Peyer's patch (tissue), 4 donors: ENCODE measurements around the gene ADRB2.

ENCODE experiments used
- POLR2A ChIP-seq, 2 donors: fragments of 450-650 bp; IDR thresholded peaks; one replicate each; pipeline ENCODE4 v1.5.1; 2017; ENCODE audit warnings: antibody characterized with exemption in 2 of 2, mild to moderate bottlenecking in 2 of 2, moderate library complexity in 2 of 2
- TF ChIP-seq, protein P1 (sequence below), 6 experiments: fragments of 450-650 bp in 4 of 6; fragments of 200-600 bp in 2 of 6; sonication (generic) in 1 of 6; IDR thresholded peaks; one replicate each; pipeline ENCODE4 v1.5.1; 2017 to 2019; ENCODE audit warnings: antibody characterized with exemption in 6 of 6, mild to moderate bottlenecking in 3 of 6, moderate library complexity in 1 of 6

DNA sequence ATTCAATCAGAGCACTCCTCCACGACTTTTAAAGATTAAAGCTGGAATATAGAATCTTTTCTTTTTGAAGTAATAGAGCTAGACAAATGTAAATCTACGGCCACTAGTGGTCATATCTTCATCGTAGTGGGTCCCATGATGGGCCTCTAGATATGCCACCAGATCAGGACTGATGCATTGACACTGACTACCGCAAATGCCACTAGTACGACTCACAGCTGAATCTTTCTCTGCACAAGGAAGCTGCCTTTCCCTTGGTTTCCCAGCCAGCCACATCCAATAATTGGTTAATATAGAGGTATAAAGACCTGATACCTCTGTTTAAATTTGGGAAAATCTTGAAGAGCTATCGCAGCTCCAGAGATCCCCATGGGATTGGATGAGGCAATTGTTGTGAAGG lies 37.8 kb upstream of the ADRB2 start:
- TF ChIP-seq, protein P1, sequence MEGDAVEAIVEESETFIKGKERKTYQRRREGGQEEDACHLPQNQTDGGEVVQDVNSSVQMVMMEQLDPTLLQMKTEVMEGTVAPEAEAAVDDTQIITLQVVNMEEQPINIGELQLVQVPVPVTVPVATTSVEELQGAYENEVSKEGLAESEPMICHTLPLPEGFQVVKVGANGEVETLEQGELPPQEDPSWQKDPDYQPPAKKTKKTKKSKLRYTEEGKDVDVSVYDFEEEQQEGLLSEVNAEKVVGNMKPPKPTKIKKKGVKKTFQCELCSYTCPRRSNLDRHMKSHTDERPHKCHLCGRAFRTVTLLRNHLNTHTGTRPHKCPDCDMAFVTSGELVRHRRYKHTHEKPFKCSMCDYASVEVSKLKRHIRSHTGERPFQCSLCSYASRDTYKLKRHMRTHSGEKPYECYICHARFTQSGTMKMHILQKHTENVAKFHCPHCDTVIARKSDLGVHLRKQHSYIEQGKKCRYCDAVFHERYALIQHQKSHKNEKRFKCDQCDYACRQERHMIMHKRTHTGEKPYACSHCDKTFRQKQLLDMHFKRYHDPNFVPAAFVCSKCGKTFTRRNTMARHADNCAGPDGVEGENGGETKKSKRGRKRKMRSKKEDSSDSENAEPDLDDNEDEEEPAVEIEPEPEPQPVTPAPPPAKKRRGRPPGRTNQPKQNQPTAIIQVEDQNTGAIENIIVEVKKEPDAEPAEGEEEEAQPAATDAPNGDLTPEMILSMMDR (IDR thresholded peaks at IDR 0.05): no peak
- no peak for TF ChIP-seq POLR2A (IDR thresholded peaks at IDR 0.05)
